Amniotic epithelial cell (primary cell): ENCODE measurements around the gene ZC3H15.
"Not testable (repeated sequence)": the region's sequence is repeated elsewhere in the genome, so short reads cannot be mapped to it uniquely, and the experiment has no call there.

Experiments used
- DNase-seq: peaks from one replicate; pipeline ENCODE4 v3.0.0-alpha.2; 2010; ENCODE audit warnings: low read depth

Gene ZC3H15

DNA sequence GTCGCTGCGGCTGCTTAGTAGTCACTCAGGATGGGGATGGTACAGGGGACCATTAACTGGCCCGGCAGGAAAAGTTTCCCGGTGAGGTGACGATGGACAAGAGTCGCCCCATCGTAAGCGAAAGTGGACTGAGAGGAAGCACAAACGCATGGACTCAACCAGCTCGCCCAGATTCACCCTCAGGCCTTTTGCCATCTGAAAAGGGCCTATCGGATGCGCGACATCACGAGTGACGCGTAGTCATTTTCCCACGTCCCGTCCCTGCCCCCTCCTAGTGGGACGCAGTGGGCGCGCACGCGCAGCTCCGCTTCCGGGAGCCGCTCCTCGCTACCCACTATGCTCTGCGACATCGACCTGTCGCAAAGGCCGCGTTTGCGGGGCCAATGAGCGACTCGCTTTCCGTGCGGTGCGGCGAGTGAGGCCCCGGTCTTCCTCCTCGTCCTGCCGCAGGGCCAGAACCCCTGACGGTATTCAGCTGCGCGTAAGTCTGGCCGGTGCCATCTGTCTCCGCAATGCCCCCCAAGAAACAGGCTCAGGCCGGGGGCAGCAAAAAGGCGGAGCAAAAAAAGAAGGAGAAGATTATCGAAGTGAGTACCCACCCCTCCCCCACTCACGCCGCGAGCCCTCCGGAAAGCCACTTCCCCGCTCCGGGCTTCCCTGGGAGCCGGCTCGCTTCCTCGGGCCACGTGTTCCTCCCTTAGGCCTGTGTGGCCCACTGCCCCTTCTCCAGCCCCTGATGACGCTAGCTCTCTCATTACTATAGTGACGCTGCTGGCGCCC is at the start of gene ZC3H15:
Gene ZC3H15 (plus strand): TSS at position 390 of the 780 bp plus-strand sequence. CDS start 123 bp downstream, at position 513.
- DNase-seq: peak; percentile 94

DNA sequence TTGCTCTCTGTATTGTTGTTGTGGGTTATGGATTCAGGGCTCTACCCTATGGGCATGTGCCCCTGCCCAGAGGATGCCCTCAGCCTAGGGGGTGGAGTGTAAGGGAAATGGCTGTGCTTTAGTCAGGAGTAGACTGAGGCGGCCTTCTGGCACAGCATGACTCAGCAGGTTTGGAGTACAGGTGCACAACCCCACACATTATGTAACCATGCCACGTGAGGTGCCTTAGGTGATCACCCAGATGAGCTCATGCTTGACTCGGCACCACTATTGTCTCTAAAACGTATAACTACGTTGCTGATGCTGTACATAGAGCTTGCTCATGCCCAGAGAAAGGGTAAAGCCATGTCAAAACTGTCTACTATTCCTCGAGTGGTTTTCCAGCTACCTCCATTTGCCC is 48.3 kb upstream of the ZC3H15 start:
- DNase-seq: no peak

DNA sequence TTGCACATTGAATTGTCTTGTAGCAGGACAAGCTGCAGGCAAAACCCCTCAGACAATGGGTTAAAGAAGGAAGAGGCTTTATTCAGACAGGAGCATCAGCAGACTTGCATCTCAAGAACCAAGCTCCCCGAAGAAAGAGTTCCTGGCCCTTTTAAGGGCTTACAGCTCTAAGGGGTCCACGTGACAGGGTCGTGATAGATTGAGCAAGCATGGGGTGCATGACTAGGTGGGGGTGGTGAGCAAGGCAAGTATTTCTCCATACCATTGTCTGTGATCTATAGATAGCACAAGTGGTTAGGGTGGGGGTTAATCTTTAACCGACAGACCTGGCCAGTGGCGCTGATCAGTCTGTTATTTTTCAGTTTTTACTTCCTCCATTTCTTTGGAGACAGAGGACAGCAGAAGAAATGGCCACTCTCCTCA is 46.4 kb upstream of the ZC3H15 start:
- DNase-seq: not testable (repeated sequence)

DNA sequence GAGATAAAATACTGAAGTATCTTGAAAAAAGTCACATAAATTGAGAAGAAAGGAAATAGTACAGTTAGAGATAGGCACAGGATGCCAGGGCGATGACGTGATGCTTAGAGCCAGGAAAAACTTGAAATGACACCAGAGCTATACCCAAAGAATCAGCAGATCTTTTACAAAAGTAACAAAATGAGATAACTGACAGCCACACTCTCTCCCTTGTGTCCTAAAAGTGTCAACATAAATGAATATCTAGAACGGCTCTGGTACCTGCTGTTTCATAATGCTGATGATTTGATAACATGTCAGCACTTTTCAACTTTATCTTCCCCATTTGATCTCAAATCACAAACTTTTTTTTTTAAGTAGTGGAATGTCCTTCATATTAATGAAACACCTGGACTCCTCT is 45.6 kb upstream of the ZC3H15 start:
- no peak for DNase-seq

DNA sequence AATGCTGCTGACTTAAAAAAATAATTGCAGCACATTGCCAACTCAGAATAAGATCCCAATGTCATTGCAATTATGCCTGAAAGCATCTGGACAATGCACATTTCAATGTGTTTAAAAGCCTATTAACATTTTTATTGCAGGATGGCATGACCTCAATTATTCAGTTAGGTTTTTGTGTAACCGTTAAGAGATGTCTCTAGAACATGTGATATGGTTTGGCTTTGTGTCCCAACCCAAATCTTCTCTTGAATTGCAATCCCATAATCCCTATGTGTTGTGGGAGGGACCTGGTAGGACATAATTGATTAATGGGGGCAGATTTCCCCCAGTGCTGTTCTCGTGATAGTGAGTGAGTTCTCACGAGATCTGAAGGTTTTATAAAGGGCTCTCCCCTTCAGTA is 43.2 kb upstream of the ZC3H15 start:
- no peak for DNase-seq

DNA sequence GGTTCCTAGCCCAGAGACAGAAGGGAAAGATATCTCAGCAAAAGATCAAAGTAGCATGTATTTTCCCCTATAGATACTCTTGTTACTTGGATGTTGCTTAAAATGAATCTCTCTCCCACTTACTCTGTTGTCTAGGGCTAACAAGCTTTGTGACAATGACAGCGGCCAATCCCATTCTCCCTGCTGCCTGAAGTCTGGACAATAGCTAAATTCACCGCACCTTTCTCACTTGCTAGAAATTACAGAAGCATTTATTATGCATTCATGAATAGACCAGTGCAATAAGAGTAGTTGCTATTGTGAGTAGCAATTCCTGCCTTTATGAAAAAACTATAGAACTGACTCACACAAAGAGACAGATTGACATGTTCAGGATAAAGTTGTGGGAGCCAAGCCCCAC is 42.2 kb upstream of the ZC3H15 start:
- DNase-seq: no peak

DNA sequence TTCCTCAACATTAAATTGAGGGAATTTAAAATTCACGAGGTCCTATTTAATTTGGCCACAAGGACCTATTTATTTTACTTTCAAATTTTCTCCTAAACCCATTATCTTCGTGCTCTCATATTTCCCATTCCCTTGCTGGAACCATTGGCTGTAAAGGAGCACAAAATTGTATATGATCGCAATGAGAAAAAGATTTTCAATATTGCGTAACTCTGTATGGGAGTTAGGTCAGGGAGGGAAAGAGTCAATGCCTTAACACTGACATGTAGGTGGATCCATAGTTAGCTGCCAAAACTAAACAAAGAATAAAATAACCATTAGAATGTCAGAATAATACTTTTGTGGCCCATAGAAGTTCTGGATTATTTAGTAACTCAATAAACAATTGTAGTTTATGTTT is 40.6 kb upstream of the ZC3H15 start:
- no peak for DNase-seq

DNA sequence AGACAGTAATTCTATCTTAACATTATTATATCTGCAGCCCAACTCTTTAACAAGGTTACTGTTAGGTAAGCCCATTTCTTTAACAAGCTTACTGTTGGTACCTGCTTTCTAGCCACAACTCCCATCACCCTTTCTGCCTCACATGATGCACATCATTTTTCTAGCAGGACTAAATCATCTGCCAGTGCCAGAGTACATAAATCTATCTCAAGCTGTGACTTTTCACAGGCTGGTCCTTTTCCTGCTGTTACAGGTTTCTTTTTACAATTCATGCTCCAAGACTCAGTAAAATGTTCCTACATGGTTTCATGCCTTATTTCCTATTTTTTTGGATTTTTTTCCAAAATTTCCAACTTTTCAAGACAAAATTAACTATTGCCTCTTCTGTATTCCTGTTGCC is 30.4 kb upstream of the ZC3H15 start:
- no peak for DNase-seq

DNA sequence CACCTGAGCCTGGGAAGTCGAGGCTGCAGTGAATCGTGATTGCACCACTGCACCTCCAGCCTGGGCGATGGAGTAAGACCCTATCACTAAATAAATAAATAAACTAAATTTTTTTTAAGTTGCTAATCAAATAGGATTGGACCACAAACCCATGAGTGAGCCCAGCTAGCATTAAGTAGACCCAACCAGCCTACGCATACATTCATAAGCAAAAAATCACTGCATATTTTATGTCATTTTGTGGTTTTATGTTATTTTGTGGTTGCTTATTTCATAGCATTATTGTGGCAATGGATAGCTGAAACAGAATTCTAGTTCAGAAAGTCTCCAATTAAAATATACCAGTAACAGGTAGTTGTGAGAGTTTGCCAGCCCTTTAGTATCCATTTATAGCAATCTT is 29.1 kb upstream of the ZC3H15 start:
- peak; percentile 96 for DNase-seq

DNA sequence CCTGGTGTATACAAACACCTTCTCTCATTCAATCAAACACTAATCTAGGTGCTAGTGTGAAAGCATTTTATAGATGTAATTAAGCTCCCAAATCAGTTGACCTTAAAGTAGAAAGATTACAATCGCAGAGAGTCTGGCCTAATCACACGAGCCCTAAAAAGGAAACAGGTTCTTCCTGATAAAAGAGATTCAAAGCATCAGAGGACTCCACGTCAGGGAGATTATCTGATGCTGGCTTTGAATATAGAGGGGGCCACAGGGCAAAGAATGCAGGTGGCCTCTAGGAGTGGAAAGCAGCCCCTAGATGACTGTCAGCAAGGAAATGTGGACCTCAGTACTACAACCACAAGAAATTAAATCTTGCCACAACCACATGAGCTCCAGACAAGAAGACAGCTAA is 28.2 kb upstream of the ZC3H15 start:
- DNase-seq: no peak

DNA sequence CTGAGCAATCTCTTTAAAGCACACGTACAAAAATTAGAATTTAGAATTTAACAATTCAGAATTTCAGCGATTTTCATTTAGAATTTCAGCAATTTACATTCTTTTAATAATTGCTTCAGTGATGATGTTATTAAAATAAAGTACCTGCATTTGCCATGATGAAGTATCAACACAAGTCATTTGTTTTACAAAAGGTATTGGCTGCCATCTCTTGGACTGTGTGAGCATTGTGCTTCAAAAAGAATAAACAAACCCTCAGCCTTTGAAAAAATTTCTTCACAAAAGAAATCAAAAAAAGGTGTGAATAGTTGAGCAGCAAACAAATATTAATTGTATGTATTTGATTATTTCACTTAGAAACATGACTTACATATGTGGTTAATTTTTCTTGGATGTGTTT is 27.1 kb upstream of the ZC3H15 start:
- DNase-seq: peak; percentile 51

DNA sequence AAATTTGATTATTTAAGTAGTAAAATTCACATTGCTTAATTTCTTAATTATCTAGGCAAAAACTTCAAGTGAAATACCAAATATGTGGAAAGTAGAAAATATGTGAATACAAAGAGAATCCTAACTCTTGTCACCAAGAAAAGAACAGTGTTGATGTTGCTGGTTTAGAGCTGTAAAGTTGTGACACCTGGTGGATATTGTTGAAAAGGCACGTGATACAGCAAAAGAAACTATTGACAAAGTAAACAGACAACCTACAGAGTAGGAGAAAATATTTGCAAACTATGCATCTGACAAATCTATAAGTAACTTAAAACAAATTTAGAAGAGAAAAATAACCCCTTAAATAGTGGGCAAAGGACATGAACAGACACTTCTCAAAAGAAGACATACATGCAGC is 25.6 kb upstream of the ZC3H15 start:
- peak; percentile 42 for DNase-seq

DNA sequence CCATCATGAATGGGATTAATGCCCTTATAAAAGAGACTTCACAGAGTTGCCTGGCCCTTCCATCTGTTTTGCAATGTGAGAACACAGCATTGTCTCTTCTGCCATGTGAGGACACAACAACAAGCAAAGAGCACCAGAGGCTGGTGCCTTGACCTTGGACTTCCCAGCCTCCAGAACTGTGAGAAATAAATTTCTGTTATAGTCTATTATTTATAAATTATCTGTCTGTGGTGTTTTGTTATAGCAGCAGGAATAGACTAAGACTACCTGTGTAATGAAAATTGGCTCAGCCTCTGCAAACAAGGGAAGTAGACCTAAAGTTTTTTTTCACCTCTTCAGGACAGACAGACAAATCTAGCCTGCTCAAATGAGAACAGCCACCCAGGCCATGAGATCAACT is 19.3 kb upstream of the ZC3H15 start:
- DNase-seq: no peak

DNA sequence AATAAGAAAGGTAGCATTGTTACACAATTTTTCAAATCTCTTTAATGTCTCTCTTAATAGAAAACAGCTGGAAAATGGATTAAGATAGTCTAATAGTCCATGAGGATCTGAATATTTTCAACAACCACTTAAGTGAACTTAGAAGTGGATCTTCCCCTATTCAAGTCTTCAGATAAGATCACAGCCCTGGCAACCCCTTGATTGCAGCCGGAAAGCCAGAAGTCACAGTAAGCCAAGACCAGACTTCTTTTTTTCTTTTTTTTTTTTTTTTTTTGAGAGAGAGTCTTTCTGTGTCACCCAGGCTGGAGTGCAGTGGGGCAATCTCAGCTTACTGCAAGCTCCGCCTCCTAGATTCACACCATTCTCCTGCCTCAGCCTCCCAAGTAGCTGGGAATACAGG is 18.6 kb upstream of the ZC3H15 start:
- no peak for DNase-seq

DNA sequence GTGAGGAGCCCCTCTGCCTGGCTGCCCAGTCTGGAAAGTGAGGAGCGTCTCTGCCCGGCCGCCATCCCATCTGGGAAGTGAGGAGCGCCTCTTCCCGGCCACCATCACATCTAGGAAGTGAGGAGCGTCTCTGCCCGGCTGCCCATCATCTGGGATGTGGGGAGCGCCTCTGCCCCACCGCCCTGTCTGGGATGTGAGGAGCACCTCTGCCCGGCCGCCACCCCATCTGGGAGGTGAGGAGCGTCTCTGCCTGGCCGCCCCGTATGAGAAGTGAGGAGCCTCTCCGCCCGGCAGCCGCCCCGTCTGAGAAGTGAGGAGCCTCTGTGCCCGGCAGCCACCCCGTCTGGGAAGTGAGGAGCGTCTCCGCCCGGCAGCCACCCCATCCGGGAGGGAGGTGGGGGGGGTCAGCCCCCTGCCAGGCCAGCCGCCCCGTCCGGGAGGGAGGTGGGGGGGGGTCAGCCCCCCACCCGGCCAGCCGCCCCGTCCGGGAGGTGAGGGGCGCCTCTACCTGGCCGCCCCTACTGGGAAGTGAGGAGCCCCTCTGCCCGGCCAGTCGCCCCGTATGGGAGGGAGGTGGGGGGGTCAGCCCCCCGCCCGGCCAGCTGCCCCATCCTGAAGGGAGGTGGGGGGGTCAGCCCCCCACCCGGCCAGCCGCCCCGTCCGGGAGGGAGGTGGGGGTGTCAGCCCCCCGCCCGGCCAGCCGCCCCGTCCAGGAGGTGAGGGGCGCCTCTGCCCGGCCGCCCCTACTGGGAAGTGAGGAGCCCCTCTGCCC is 13.2 kb upstream of the ZC3H15 start:
- DNase-seq: not testable (repeated sequence)

DNA sequence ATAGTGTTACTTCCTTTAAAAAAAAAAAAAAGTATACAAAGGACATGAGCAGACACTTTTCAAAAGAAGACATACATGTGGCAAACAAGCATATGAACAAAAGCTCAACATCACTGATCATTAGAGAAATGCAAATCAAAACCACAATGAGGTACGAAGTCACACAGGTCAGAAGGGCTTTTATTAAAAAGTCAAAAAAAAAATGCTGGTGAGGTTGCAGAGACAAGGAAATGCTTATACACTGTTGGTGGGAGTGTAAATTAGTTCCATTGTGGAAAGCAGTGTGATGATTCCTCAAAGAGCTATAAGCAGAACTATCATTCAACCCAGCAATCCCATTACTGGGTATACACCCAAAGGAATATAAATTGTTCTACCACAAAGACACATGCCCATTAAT is 11.8 kb upstream of the ZC3H15 start:
- not testable (repeated sequence) for DNase-seq

DNA sequence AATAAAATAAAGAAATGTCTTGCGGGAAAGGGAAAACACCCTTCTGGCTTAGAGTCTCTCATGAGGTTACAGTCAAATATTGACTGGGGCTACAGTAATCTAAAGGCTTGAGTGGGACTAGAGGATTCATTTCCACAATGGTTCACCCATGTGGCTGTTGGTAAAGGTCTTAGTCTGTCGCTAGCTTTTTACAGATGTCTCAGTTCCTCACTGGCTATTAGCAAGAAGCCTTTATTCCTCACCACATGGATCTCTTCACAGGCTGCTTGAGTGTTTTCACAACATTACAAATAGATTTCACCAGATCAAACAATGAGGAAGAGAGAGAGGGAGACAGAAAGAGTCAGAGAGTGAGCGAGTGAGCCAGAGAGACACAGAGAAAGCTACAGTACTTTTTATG is 8.3 kb upstream of the ZC3H15 start:
- no peak for DNase-seq

DNA sequence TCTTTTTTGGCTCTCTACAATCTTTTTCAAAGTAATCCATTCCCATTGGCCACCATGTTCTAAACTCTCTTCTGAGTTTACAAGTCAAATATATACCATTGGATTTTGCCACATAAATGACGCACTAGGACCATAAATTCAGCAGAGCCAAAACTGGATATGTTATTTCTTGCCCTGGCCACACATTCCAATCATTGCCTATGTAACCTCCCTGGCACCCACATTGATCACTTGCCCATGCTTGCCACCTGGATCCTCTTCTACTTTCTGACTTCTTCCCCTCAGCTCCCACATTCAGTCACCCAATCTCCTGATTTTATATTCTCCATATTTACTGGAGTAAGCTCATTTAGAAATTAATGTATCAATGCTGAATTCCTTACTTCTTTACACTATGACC is 5.1 kb upstream of the ZC3H15 start:
- DNase-seq: no peak

DNA sequence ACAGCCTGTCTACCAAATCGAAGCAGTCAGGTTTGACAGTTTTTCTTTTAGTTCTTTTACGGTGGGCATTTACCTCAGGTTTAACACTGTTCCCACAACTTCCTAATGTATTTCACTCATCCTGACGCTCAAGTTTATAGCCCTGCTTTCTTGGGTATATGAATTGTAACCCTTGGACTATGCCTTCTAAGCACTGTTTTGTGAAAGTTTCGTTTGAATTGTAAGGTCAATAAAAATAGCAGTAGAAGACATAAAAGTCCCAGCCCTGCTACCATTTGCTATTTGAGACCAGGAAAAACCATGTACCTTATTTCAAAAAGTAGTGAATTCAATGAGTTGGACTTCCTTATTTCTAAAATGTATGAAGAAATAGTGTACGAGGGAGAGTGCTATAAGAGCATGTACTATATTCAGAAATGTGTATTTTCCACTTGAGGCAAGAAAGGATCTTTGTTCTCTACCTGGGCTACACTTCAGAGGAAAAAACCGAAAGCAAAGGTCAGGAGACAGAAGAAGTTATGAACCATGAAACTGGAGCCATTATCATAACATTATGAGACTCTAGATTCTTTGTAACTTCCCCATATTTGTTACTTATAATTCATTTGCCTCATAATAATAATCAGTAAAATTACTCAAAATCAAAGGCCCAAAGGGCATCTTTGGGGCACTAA is 1.9 kb upstream of the ZC3H15 start:
- DNase-seq: no peak

DNA sequence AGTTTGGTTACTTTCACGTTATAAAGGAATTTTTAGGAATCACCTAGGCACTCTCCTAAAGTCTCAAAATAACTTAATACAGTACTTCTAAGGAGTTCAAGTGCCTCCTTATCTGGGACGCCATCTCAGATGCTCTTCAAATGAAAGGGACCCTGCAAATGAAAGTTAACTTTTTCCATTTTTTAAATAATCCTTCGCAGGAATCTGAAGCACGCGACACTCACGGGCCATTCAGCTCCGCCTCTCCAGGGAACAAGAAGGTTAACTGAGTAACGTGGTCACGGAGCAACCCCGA is 537 bp upstream of the ZC3H15 start:
- no peak for DNase-seq

DNA sequence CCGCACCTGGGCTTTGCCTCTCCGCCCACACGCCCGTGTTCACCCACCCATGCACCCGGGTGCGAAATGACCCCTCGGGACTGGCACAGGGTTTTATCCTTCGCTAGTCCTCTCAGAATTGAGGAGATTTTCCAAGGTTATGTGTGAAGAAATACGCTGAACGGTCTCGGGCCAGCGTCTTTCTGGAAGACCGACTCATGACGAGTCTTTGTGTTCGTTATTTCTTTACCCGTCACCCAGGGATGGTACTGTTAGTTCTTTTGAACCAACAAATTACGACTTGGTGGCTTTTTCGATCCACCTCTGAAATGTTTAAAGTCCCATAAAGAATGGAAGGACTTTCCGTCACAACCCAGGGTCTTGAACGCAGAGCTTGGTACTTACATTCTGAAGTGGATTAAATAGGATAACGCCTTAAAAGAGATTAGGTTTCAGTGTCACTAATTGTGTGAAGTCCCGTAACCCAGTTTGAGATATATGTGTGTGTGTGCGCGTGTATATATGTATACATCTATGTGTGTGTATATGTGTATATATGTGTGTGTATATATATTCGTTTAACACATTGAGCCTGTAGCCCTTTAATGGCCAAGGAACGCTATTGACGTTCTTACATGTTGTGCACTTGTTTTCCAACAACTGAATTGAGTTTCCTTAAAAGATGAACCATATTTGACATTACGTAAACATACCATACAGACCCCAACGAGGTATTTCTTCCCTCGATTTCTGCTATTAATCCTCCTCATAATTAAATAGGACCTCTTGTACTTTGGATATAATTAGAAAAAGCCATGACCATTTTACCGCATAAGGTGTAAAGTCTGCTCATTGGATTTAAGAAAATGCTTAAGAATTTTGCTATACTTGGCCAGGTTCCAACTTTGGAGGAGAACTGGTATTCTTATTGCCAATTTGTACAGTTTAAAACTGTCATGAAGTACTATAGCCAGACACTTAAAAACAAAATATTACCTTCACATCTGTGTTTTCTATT is 889 bp downstream of the ZC3H15 start:
- DNase-seq: peak; percentile 16

DNA sequence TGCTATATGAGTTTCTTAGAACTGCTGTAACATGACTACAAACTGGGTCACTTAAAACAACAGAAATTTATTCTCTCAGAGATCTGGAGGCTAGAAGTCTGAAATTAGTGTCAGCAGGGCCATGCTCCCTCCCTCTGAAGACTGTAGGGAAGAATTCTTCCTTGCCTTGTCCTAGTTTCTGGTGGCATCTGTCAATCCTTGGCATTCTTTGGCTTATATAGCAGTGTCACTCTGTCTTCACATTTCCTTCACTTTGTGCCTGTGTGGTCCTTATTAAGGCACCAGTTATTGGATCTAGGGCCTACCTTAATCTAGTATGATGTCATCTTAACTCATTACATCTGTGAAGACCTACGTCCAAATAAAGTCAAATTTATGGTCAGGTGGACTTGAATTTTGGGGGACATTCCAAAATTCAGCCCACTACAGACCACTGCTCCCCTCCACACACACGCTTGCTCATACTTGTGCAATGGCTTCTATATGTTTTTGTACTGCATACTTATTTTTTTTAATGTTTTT is 7.6 kb downstream of the ZC3H15 start:
- no peak for DNase-seq
